ENCODE data around the gene CBFB. TPM values are rescaled to one million over a fixed set of nuclear protein-coding genes. Genes with fewer than 3 reads are reported as not detected.

CBFB gene
- total RNA-seq, 1 donor from 2014 or later = 51.0 TPM

DNA sequence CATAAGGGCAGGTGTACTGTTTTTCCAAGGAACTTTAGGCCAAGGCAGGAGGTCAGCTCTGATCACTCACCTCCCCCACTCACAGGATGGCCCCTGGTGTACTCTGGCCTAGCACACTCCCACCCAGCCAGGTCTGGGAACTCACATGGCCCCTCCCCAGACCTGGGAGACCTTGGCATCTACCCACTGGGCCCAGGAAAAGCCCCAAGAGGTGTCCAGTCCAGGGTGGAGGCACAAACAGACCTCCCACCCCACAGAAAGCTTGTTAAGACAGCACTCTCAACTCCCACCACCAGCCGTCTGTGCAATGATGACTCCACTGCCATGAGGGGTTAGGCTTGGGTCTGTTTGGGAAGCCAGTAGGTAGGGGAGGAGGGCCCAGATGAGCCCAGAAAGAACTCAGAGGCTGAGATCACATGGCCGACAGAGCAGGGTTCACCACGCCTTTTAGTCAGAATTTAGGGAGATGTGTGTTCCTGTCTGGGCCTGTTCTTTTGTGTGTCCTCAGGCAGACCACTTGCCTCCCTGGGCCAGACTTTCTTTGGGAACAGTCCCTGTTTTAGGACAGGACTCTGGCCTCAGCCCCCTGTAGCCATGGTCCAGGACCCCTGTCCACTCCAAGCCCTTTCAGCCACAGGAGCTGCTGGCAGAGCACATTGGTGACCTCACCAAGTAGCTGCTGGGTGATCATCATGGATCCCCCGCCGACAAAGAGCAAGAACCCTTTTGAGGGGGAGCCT is 12.1 kb upstream of the CBFB start:
- no peak for DNase-seq

DNA sequence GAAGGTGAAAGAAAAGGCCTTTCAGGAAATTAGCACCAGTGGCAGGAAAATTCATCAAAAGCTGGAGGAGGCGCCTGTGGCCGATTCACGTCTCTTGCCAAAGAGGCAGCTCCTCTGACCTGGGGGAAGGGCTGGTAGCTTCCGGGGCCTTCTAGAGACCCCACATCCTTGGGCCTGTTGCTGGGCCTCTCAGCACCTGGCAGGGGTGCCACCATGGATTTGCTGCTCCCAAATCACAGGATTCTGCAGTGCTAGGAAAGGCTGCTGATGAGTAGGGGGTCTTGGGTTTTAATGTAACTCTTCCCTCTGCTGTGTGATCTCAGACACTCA is 11.6 kb upstream of the CBFB start:
- no peak for DNase-seq

DNA sequence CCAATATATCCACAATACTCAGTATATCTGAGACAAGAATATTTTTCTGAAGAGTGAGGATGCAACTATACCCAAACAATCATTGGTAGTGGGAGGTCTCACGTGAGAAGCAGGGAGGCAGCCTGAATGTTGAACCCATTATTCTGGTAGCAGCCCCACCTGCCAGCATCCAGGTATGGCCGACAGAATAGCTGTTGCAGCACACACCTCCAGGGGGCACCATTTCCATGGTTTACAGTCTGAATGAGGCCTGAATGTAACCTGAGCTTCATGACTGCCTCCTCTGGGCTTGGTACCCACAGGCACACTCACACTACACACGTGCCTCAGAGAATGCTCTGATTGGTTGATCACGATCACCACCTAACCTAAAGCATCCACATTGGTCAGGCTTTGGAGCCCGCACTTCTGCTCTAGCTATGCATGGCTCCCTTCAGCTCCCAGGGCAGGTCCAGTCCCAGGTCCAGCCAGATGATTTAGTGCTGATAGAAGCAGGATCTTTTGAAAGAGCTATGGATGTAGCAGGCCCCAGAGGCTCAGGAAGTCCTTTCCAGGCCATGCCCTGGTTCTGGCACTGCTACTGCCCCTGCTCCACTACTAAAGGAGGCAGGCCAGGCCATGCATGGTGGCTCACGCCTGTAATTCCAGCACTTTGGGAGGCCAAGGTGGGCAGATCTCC is 11.0 kb upstream of the CBFB start:
- peak; percentile 62 for DNase-seq

DNA sequence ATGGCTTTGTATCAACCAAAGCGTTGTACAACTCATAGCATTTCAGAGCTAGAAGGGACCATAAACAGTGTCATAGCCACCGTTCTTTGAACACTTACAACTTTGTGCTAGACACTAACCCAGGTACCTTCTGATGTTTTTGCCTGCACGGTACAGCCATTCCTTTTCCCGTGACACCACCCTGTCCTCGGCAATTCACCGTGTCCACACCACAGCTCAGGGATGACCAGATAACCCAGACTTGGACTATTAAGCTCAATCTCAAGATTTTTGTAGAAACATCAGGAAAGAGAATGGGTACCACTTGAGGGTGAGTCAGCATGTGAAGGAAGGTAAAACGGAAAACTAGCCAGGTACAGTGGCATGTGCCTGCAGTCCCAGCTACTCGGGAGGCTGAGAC is 9.8 kb upstream of the CBFB start:
- no peak for DNase-seq

DNA sequence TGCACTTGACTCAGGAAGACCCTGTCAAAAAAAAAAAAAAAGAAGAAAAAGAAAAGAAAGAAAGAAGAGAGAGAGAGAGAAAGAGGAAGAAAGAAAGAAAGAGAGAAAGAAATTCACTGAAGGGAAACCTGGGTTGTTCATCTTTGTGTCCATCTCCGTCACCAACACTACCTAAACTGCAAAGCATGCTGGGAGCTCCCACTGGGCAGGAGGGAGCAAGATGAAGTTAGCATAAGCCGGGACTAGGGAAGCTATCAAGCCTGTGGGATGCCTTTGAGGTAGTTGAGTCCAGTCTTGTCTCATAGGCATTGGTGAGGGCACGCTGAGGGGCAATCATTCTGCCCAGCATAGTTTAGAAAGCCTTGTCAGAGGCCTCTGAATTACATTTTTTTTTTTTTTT is 7.6 kb upstream of the CBFB start:
- no peak for DNase-seq

DNA sequence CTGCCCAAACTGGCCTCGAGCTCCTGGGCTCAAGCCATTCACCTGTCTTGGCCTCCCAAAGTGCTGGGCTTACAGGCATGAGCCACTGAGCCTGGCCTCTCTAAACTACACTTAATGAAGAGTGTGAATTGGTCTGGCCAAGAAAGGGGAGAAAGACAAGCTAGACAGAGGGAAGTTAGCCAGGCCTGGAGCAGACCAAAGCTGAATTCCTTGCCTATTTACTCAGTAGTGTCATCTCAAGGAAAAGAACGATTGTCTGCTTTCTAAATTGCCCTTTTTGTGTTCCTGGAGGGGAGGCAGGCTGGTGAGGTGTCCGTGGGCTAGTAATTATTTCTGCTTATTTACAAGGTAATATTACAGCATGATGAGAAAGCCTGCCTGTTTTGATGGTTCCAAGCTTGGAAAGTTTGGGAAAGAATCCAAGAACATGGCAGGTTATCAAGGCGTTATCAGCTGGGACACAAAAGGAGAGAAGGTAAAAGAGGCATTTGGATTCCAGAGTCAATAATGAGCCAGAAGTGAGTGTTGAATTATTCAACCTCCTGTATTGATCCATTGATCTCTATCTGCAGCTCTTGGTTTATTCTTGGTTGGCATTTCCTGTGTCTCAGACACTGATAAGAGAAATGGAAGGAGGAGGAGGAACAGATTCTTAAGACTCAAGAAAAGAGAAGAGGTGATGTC is 6.3 kb upstream of the CBFB start:
- DNase-seq = no peak

DNA sequence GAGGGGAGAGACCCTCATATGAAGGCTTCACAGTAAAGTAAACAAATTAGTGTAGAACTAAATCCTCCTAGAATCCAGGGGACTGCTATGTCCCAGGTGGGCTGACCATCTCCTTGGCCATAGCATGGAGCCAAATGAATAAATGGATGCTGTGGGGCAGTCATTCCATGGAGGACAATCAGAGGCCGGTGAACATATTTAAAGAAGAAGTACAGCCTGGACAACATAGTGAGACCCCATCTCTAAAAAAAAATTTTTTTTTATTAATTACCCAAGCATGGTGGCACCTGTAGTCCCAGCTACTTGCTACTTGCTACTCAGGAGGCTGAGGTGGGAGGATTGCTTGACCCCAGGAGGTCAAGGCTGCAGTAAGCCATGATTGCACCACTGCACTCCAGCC is 5.3 kb upstream of the CBFB start:
- no peak for DNase-seq

DNA sequence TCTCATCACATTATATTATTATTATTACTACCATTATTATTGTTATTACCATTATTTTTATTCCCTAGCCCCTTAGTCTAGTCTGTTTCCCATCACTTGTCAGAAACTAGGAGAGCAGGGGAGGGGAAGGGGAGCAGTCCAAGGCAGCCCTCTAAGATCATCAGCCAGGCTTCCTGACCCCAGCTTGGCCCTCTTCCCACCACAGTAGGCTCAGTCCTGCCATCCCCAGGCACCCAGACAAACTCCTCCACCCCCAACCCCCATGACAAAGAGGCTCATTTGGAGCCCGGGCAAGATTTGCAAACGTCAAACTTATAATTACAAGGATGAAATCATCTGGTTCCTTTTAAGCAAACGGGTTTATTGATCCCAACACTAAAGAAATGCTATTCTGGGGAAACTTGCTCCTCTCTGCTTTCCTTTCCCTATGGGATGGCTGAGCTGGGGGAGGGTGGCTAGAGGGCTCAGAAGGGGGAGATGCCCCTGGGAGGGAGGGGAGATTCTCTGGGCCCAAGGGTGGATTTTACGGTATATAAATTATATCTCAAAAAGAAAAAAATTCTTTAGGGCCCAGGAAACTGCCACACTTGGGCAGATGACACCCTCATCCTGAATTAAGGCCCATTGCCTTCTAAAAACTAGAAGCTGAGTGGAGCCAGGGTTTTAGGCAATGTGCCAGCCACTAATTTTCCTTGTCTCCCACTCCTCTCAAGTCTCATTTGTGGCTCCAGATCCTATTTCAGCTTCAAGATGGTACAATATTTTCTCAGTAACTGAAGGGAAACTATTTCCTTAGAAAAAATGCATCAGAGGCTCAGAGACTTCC is 4.4 kb upstream of the CBFB start:
- DNase-seq = no peak

DNA sequence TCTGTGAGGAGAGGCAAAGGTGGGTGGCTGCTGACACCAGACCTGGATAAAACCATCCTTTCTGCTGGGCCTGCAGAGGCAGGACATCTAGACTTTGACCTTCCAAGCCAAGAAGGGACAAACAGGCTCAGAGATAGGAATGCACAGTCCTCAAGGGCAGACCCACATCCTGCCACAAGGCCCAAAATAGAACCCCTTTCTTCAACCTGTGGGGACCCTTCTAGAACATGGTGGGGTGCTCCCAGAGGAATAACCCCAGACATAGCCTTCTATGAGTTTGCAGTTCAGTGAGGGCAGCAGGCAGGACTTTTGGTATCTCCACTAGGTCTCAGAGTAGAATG is 3.8 kb upstream of the CBFB start:
- DNase-seq = no peak

DNA sequence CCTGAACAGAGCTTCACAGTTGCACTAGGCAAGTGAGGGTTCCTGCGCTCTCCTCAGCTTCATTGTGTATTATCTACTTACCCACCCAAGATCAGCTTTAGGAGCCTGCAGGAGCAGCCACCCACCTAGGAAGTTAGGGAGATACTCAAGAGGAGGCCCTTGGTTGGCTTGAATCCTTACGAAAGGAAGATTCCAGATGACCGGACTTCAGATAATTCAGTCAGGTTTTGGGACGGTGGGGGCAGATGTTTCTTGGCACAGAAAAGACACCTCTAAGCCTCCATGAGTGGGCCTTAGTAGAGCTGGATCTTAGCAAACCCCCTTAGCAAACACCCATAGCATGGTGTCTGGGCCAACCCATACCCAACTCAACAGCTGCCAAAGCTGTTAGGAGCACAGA is 2.4 kb upstream of the CBFB start:
- no peak for DNase-seq

DNA sequence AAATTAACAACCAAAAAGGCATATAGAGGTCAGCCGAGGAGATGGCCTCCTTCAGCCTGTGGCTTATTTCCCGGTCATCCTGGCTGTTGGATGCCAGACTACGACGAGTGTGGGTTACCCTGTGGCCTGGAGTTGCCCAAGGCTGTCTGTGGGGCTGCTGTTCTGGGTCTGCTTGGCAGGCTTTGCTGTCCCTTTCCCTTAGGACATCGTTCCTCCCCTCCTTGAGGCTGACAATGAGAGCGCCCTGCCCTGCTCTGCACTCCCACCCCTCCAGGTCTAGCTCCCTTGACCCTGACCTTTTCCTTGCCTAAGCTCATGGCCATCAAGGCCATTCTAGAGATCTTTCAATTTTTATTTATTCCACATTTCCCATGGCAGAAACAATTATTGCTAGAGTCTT is 1.9 kb upstream of the CBFB start:
- no peak for DNase-seq

DNA sequence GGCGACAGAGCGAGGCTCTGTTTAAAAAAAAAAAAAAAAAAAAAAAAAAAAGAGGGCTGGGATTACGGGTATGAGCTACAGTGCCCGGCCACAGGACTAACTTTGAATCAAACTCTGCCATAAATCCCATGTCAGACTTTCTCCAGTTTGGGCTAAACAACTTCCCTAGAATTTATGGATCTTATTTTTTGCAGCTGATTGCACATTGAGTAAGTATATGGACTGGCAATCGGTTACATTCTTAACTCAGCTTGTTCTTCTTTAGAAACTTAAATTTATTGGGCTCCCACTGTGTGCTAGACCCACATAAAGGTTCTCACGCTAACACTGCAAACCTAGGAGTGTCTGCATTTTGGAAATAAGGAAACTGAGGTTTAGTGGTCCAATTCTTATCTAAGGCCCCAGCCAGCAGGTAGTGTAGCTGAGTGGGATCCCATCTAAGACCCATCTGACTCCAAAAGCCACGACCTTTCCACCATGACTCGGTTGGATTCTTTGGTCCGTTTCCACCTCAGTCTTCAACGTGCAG is 718 bp upstream of the CBFB start:
- no peak for DNase-seq

DNA sequence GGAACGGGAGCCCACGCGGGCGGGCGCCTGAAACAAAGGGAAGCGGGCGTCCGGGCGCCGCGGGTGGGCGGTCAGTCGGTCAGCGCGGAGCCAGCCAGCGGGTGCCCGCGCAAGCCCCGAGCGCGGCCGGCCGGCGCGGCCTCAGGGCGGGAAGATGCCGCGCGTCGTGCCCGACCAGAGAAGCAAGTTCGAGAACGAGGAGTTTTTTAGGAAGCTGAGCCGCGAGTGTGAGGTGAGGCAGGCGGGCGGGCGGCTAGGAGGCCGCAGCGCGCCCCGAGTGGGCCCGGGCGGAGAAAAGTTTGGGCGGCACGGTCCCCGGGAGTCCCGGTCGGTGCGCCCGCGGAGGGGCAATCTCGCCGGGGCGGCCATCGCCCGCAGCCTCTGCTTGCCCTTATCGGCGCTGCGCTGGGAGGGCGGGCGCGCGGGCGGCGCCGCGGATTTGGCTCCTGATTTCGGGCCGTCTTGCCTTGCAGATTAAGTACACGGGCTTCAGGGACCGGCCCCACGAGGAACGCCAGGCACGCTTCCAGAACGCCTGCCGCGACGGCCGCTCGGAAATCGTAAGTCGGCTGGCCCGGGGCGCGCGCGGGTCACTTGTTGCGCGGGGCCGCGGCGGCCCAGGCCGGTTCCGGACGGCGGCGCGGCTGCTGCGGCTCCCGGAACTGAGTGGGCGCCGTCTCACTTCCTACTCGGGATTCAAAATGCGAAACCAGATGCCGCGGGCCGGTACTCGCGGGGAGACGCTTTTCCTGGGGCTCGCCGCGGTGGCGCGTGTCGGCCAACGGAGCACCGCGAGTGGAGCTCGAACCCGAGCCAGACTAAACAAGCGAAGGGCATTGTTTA is 526 bp downstream of the CBFB start:
- peak; percentile 41 for DNase-seq

DNA sequence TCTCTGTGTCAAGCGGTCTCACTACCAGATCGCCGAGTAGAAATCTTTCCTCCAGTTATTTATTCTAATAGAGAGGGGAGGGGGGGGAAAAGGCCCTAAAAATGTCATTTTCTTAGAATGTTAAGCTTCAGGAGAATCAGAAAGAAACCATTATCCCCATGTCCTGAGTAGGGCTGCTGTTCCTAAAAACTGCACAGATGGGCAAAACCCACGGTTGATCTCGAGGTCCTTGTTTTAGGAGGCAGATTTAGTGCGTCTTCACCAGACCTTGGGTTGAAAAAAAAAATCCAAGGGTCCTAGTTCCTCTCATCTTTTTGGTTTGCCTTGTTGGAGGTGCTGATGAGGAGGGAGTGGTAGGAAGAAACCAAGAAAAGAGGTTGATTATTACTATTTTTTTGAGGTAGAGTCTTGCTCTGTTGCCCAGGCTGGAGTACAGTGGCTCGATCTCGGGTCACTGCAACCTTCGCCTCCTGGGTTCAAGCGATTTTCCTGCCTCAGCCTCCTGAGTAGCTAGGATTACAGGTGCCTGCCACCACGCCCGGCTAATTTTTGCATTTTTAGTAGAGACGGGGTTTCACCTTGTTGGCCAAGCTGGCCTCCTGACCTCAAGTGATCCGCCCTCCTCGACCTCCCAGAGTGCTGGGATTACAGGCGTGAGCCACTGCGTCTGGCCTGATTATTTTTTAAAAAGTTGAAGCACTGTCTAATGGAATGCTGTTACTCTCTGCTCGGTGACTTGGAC is 1.4 kb downstream of the CBFB start:
- no peak for DNase-seq

DNA sequence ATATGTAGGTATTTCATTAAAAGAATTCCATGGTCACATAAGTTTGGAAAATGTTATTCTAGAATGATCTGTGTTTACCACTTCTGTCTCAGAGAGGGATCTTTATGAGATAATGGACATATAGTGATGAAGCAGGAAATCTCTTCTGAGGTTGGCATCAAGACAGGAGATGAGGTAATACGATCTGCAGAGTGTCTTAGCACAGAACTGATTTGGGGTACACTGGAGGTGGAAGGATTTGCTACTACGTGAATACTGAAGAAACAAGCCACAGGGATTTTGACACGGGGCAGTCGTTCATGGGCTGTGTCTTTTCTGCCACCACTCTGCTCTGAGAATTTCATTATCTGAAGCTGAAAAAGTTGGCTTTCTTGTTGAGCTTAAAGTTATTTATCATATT is 5.5 kb downstream of the CBFB start:
- DNase-seq = peak; percentile 10

DNA sequence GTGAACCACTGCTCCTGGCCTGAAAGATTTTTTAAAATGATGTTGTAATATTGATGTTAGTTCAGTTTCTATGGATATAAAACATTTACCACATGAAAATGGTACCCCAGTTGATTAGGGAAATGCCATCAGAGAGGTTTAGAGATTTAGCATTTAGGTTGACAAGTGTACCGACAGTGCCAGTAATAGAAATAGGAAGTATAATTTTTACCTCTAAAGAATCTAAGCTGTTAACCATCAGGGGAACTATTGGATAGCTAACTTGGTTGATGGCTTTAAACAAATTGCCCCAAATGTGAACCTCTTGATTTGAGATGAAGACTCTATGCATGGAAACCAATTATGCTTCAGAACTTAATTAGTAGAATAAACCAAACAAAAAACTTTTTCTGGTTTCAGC is 6.4 kb downstream of the CBFB start:
- DNase-seq = no peak

DNA sequence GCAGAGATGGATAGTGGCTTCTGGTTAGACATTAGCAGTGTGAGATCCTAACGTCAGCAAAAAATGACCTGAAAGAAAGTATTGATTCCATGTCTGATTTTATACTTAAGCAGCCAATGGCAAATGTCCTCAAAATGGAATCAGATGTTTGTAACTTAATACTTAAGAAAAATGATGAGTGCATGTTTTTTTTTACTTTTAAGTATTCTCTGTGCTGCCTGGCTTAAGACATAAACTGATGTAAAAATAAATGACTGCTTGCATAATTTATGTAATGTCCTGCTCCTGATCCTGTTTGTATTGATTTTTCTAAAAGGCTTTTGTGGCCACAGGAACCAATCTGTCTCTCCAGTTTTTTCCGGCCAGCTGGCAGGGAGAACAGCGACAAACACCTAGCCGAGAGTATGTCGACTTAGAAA is 7.4 kb downstream of the CBFB start:
- DNase-seq = peak; percentile 48

DNA sequence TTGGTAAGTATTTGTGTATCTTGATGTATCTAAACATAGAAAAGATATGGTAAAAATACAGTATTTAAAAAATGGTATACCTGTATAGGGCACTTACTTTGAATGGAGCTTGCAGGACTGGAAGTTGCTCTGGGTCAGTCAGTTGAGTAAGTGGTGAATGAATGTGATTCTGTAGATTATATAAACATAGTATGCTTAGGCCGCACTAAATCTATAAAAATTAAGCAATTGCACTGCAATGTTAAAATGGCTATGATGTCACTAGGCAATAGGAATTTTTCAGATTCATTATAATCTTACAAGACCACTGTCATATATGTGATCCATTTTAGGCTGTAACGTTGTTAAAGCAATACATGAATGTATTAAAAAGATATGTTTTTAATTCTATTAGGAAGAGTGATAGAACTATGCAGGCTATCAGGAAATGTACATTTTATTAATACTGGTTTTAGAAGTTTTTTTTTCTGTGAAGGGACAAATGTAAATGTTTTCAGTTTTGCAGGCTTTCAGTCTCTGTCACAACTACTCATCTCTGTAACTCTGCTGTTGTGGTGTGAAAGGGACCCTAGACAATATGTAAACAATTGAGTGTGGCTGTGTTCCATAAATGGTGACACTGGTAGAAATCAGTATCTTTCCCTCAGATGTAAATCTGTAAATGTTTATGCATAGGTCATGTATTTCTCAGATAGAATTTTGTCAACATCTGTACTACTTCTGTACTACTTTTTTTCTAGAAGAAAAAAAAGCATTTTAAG is 10.5 kb downstream of the CBFB start:
- no peak for DNase-seq

DNA sequence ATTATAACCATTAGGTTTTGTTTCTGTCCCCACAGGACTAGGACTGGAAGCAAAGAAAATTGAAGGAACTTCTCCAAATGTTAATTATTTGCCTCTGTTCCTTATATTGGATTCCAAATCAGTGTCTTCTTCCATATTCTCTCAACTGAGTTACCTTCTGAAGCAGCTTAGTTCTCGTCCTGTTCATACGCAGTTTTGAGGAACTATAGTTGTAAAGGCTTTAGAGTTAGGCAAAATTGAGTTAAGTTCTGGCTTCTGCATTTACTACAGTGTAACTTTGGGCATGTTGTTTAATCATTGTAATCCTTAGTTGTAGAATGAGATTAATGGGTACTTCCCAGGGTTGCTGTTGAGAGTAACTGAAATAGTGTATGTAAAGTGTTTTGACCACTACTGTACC is 11.2 kb downstream of the CBFB start:
- DNase-seq = no peak

DNA sequence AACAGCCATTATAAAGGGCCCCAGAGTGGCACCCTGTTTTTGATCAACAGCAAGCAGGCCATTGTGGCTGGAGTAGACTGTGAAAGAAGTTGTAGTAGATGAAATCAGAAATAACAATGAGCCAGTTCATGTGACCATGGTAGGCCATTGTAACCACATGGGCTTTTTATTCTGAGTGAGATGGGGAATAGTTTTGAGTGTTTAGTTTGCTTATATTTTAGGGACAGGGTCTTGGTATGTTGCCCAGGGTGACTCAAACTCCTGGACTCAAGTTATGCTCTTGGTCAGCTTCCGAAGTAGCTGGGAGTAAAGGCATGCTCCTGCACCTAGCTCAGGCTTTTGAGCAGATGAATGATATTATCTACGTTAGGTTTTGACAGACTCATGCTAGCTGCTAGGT is 12.0 kb downstream of the CBFB start:
- DNase-seq = no peak

All from skin of body (tissue), 2 donors.